Kasumi-1 (cell line): ENCODE measurements around the gene GRID1.

Experiments used
- DNase-seq, 2 experiments: peaks; one replicate each; lab custom pipeline; 2025; lab: John Stamatoyannopoulos, UW

Gene GRID1

GRCh38 chr10:86167121-86167761 is 199.4 kb downstream of the GRID1 start:
- DNase-seq = no peak

- DNase-seq = no peak
Observed at GRCh38 chr10:86165666-86166065, 200.9 kb downstream of the GRID1 start.

- DNase-seq = no peak
Observed at GRCh38 chr10:86164960-86165630, 201.5 kb downstream of the GRID1 start.

GRCh38 chr10:86164174-86164774 is 202.3 kb downstream of the GRID1 start:
- no peak for DNase-seq

GRCh38 chr10:86163522-86164173 is 202.9 kb downstream of the GRID1 start:
- DNase-seq = no peak

GRCh38 chr10:86162696-86163400 is 203.7 kb downstream of the GRID1 start:
- no peak for DNase-seq

GRCh38 chr10:86162036-86162435 is 204.6 kb downstream of the GRID1 start:
- no peak for DNase-seq

GRCh38 chr10:86160890-86161585 is 205.6 kb downstream of the GRID1 start:
- no peak for DNase-seq

GRCh38 chr10:86159797-86160196 is 206.8 kb downstream of the GRID1 start:
- no peak for DNase-seq

GRCh38 chr10:86155054-86155921 is 211.3 kb downstream of the GRID1 start:
- DNase-seq = no peak

- no peak for DNase-seq
Observed at GRCh38 chr10:86153751-86154150, 212.8 kb downstream of the GRID1 start.

GRCh38 chr10:86152911-86153310 is 213.7 kb downstream of the GRID1 start:
- DNase-seq = no peak

- DNase-seq = no peak
Observed at GRCh38 chr10:86152354-86152753, 214.2 kb downstream of the GRID1 start.

GRCh38 chr10:86151613-86152012 is 215.0 kb downstream of the GRID1 start:
- DNase-seq = no peak

GRCh38 chr10:86149257-86149656 is 217.3 kb downstream of the GRID1 start:
- no peak for DNase-seq

GRCh38 chr10:86148117-86148516 is 218.5 kb downstream of the GRID1 start:
- DNase-seq = no peak

GRCh38 chr10:86144301-86144700 is 222.3 kb downstream of the GRID1 start:
- DNase-seq = no peak

GRCh38 chr10:86141896-86142295 is 224.7 kb downstream of the GRID1 start:
- no peak for DNase-seq

GRCh38 chr10:86139066-86139657 is 227.4 kb downstream of the GRID1 start:
- peak in 1 of 2 experiments; percentile 10 for DNase-seq

- DNase-seq = no peak
Observed at GRCh38 chr10:86138551-86139065, 228.0 kb downstream of the GRID1 start.
